ENCODE results near the gene MAP1A.
"Not testable (repeated sequence)": the region's sequence is repeated elsewhere in the genome, so short reads cannot be mapped to it uniquely, and the experiment has no call there.

The MAP1A gene

DNA sequence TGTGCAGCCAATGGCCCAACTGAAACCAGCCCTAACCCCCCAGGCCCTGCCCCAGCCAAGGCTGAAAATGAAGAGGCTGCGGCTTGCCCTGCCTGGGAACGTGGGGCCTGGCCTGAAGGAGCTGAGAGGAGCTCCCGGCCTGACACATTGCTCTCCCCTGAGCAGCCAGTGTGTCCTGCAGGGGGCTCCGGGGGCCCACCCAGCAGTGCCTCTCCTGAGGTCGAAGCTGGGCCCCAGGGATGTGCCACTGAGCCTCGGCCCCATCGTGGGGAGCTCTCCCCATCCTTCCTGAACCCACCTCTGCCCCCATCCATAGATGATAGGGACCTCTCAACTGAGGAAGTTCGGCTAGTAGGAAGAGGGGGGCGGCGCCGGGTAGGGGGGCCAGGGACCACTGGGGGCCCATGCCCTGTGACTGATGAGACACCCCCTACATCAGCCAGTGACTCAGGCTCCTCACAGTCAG lies 11.2 kb downstream of the MAP1A start:
- DNase-seq (ENCODE audit: insufficient read length, low spot score): no peak
- no peak for FAIRE-seq

DNA sequence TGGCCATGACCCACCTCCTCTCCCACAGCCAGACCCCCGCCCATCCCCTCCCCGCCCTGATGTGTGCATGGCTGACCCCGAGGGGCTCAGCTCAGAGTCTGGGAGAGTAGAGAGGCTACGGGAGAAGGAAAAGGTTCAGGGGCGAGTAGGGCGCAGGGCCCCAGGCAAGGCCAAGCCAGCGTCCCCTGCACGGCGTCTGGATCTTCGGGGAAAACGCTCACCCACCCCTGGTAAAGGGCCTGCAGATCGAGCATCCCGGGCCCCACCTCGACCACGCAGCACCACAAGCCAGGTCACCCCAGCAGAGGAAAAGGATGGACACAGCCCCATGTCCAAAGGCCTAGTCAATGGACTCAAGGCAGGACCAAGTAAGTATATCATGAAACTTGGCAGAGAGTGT lies 11.7 kb downstream of the MAP1A start:
- FAIRE-seq (no peak), DNase-seq (ENCODE audit: insufficient read length, low spot score) (no peak)

DNA sequence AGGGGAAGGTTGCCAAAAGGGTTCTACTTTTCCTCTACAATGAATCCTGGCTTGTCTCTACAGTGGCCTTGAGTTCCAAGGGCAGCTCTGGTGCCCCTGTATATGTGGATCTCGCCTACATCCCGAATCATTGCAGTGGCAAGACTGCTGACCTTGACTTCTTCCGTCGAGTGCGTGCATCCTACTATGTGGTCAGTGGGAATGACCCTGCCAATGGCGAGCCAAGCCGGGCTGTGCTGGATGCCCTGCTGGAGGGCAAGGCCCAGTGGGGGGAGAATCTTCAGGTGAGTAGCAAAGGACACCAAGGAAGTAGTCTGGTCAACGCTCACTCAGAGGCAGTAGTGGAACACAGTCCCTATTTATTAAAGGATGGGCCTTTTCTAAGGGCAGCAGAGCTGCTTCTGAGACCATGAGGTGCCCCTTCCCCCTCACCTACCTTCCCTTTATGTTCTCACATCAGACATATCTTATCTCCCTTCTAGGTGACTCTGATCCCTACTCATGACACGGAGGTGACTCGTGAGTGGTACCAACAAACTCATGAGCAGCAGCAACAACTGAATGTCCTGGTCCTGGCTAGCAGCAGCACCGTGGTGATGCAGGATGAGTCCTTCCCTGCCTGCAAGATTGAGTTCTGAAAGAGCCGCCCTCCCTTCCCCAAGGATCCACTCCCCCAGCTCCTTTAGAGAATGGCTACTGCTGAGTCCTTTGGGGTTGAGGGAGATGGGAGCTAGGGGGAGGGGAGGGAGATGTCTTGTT lies 12.4 kb downstream of the MAP1A start:
- DNase-seq (ENCODE audit: insufficient read length, low spot score) (no peak), FAIRE-seq (no peak)

- no peak for FAIRE-seq
- DNase-seq (ENCODE audit: insufficient read length, low spot score): no peak
Observed at GRCh38 chr15:43531018-43531670, 13.7 kb downstream of the MAP1A start.

- not testable (repeated sequence) for FAIRE-seq; DNase-seq (ENCODE audit: insufficient read length, low spot score)
Observed at GRCh38 chr15:43532826-43533225, 15.4 kb downstream of the MAP1A start.

DNA sequence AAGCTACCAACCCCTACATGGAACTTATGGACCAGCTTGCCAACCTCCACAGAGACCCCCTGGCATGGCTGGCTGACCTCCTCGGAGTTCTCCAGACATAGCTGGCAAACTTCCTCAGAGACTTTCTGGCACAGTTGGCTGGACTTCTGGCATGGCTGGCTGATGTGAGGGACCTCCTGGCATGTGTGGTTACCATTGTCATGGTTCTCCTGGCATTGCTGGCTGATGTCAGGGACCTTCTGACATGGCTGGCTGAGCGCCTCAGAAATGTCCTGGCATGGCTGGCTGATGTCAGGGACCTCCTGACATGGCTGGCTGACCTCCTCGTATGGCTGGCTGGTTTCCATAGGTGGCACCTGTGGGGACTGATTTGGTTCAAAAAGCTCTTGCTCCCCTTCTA lies 17.5 kb downstream of the MAP1A start:
- no peak for FAIRE-seq
- no peak for DNase-seq (ENCODE audit: insufficient read length, low spot score)

GRCh38 chr15:43538091-43538490 lies 20.7 kb downstream of the MAP1A start:
- FAIRE-seq (no peak), DNase-seq (ENCODE audit: insufficient read length, low spot score) (no peak)

GRCh38 chr15:43541785-43542184 lies 24.4 kb downstream of the MAP1A start:
- DNase-seq (ENCODE audit: insufficient read length, low spot score) (no peak), FAIRE-seq (no peak)

GRCh38 chr15:43544266-43544665 lies 26.9 kb downstream of the MAP1A start:
- no peak for DNase-seq (ENCODE audit: insufficient read length, low spot score)
- FAIRE-seq: no peak

GRCh38 chr15:43545426-43545825 lies 28.0 kb downstream of the MAP1A start:
- DNase-seq (ENCODE audit: insufficient read length, low spot score): no peak
- FAIRE-seq: no peak

- FAIRE-seq: no peak
- no peak for DNase-seq (ENCODE audit: insufficient read length, low spot score)
Observed at GRCh38 chr15:43547539-43547938, 30.1 kb downstream of the MAP1A start.

- DNase-seq (ENCODE audit: insufficient read length, low spot score) (no peak), FAIRE-seq (no peak)
Observed at GRCh38 chr15:43550527-43551363, 33.3 kb downstream of the MAP1A start.

- FAIRE-seq (no peak), DNase-seq (ENCODE audit: insufficient read length, low spot score) (no peak)
Observed at GRCh38 chr15:43552256-43552655, 34.8 kb downstream of the MAP1A start.

GRCh38 chr15:43552986-43553385 lies 35.6 kb downstream of the MAP1A start:
- DNase-seq (ENCODE audit: insufficient read length, low spot score) (no peak), FAIRE-seq (no peak)

DNA sequence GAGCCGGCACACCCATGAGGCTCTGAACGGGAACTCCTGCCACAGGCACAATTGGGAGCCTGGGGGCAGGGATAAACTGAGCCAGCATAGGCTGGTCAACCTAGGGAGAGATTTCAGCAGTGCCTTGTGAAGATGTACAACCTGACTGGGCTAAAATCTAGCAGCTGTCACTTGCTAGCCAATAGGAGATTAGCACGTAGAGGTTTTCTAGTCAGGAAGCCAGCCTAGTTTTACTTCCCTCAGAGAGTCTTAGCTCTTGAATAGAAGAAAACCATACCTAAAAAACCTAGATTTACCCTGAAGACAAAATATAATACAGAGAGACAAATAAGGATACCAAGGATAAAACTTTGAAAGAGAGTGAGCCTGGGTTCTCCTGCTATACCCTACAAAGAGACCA lies 45.3 kb downstream of the MAP1A start:
- DNase-seq (ENCODE audit: insufficient read length, low spot score); FAIRE-seq: not testable (repeated sequence)

- not testable (repeated sequence) for FAIRE-seq; DNase-seq (ENCODE audit: insufficient read length, low spot score)
Observed at GRCh38 chr15:43563793-43564192, 46.4 kb downstream of the MAP1A start.

DNA sequence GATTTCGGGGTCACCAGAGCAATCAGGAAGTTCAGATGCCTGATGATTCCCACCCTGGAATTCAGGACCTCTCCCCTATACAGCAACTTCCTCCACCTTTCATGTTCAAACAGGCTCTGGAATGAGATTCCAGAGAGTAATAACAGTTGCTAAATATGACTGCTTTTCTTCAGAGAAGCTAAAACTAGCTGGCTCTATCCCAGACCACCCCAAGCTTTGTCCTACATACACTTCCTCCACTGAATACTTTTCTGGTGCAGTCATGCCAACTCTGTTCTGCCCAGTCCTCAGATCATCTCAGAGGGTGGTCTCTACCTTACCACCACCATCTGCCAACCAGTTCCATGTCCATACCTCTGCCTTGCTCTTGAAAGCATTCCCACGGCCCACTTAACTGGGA lies 49.2 kb downstream of the MAP1A start:
- FAIRE-seq; DNase-seq (ENCODE audit: insufficient read length, low spot score): not testable (repeated sequence)

DNA sequence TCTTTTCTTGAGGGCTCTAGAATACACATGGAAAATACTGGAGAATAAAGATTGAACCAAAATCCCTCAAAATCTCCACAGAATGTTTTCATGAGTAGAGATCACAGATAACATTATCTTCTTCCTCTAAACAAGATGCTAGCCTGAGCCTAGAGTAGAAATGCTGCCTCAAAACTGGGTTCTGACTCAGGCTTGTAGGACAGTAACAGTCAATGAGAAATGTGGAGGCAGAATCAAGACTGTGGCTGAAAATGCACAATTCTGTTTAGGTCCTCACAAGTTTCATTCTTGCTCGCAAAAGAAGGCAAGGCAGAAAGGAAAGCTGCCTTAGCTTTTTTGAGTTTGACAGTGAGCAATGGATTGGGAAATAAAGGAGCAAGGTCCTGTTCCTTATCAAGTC lies 57.2 kb downstream of the MAP1A start:
- FAIRE-seq; DNase-seq (ENCODE audit: insufficient read length, low spot score): not testable (repeated sequence)

All from HTR-8/SVneo (cell line).